Measurements from ENCODE around the gene OR5H6.
"Not testable (repeated sequence)": the region's sequence is repeated elsewhere in the genome, so short reads cannot be mapped to it uniquely, and the experiment has no call there.

The OR5H6 gene

GRCh38 chr3:98263944-98264343, at the start of gene OR5H6:
TSS of gene OR5H6 (plus strand) at chr3:98264244. CDS start at chr3:98264333, 89 bp downstream.
- DNase-seq = no peak

GRCh38 chr3:98215051-98215450, 49.0 kb upstream of the OR5H6 start:
- no peak for DNase-seq

DNA sequence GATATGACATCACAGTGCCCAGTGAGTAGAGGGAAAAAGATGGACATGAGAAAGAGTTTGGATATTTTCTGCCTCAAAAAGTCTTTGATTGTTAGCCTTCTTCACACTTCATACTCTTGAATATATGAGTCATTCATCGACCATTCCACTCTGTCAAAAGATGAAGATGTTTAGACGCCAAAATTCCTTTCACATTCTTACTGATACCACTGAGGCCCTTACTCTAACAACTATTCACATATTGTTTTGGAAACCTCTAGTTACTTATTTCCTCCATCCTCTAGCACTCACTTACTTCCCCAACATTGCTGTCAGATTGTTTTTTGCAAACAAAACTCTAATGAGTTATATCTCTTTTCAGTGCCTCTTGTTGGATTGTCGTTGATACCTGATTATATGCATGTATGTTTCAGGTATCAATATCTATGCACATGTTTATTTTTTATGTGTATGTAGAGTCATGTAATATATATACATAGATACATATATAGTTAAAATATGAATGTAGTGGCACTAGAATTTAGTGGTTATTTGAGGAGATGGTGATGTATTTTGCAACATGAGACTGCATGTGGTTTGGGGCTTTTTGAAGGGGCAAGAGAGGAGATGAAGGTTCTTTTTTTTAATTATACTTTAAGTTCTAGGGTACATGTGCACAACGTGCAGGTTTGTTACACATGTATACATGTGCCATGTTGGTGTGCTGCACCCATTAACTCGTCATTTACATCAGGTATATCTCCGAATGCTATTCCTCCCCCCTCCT, 40.0 kb upstream of the OR5H6 start:
- DNase-seq = no peak

DNA sequence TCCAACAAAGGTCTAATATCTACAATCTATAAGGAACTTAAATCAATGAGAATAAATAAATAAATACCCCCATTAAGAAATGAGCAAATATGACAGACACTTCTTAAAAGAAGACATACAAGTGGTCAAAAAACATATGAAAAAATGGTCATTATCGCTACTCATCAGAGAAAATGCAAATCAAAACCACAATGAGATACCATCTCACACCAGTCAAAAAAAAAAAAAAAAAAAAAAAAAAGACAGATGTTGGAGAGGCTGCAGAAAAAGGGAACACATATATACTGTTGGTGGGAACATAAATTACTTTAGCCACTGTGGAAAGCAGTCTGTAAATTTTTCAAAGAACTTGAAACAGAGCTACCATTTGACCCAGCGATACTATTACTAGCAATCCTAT, 31.6 kb upstream of the OR5H6 start:
- DNase-seq = no peak

DNA sequence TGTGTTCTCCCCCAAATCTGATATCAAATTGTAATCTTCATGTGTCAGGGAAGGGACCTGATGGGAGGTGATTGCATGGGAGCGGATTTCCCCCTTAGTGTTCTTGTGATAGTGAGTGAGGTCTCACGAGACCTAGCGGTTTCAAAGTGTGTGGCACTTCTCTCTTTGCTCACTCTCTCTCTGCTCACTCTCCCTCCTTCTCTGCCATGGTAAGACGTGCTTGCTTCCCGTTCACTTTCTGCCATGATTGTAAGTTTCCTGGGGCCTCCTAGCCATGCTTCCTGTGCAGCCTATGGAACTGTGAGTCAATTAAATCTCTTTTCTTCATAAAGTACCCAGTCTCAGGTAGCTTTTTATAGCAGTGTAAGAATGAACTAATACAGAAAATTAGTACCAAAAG, 30.6 kb upstream of the OR5H6 start:
- no peak for DNase-seq

DNA sequence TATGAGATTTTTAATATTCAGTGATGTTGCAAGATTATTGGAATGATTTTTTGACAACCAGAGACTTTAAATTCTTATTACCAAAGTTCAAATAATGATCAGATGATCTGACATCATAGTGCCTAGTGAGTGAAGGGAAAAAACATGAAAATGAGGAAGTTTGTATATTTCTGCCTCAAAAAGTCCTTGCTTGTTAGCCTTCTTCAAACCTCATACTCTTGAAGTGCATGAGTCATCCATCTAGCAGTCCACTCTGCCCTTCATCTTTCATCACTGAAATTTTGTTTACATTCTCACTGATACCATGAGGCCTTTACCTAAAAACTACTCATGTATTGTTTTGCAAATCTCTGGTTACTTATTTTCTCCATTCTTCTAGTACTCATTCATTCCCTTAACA, 23.9 kb upstream of the OR5H6 start:
- DNase-seq = no peak

DNA sequence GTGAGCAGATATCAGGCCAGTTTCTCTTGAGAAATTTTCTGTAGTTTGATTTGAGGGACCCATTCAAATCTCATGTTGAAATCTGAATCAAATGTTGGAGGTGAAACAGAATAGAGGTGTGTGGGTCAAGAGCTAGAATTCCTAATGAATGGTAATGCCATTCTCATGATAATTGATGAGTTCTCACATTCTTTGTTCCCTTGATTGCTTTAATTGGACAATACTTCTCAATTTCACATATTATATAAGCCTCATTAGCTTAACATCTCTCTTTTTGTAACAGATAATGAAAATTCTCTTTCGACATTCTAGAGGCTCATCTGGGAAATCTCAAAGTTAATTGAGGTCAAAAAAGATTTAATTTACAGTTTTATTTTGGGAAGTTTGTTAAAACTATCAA, 21.9 kb upstream of the OR5H6 start:
- DNase-seq = no peak

DNA sequence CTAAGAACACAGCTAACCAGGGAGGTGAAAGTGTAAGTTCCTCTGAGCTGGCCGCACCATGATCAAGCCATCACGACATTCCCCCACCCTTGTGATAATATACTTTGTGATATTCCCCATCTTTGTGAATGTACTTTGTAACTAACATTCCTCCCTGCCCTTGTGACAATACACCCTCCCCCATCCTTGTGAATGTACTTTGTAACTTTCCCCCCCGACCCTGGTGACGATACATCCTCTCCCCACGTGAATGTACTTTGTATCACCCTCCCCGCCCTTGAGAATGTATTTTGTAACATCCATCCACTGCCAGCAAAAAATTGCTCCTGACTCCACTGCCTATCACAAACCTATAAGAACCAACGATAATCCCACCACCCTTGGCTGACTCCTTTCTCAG, 20.2 kb upstream of the OR5H6 start:
- DNase-seq = no peak

GRCh38 chr3:98246142-98246541, 17.9 kb upstream of the OR5H6 start:
- DNase-seq = no peak

- DNase-seq = not testable (repeated sequence)
These were observed 8.0 kb upstream of the OR5H6 start for GRCh38 chr3:98256026-98256425.

DNA sequence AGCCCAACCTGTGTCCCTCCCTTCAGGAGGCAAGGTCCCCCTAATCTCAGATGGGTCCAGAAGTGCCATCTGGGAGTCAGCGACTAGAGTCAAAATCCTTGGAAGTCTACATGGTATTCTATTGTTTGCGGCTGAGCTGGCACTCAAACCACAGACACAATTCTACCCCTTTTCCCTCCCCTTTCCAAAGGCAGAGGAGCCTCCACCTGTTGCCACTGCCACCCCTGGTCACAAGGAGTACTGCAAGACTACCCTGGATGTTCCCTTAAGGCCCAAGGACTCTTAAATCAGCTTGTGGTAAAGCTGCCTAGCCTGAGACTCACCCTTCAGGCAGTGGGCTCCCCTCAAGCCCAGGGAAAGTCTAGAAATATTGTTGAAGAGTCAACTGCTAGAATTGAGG, 4.3 kb upstream of the OR5H6 start:
- DNase-seq = no peak

- DNase-seq = no peak
These were observed 2.0 kb upstream of the OR5H6 start for GRCh38 chr3:98262046-98262445.

DNA sequence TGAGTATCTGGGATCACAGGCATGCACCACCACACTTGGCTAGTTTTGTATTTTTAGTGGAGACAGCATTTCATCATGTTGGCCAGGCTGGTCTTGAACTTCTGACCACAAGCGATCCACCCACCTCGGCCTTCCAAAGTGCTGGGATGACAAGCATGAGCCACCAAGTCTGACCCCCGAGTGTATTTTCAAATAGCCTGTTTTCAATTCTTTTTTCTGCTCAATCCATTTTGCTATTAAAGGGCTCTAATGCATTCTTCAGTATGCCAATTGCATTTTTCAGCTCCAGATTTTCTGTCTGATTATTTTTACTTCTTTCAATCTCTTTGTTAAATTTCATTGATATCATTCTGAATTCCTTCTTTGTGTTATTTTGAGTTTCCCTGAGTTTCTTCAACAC, 5.8 kb downstream of the OR5H6 start:
- no peak for DNase-seq

GRCh38 chr3:98272126-98272525, 8.1 kb downstream of the OR5H6 start:
- no peak for DNase-seq

DNA sequence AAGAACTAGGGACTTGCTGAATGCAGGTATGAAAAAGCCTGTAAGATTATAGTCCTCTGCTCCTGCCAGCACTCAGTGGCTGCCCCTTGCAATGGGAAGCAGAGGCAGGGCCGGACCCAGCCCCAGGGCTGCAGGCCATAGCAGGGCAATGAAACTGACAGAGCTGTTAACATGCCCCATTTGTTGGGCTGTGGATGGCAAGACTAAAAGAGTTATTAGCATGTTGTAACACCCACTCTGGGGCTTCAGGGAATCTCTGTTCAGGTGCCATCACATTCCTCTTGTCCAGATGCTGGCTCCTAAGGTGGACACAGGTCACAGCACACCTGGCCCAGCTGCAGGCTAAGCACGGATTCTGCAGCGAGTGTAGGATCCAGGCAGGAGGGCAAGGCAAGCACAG, 10.9 kb downstream of the OR5H6 start:
- no peak for DNase-seq

GRCh38 chr3:98282205-98282604, 18.2 kb downstream of the OR5H6 start, which contains the start of gene OR5H2:
TSS of gene OR5H2 (plus strand) at chr3:98282505. CDS start at chr3:98282903, 398 bp downstream.
- no peak for DNase-seq

GRCh38 chr3:98290916-98291315, 26.9 kb downstream of the OR5H6 start:
- no peak for DNase-seq

GRCh38 chr3:98291332-98291957, 27.4 kb downstream of the OR5H6 start:
- DNase-seq = no peak
